Aorta (tissue), 5 donors: ENCODE results near the gene STK39. TPM values are rescaled to one million over a fixed set of nuclear protein-coding genes. Genes with fewer than 3 reads are reported as not detected.

Experiments used
- ATAC-seq: fragments of 200-7000 bp; cut with Tn5 transposase; one replicate; pipeline ENCODE4 v1.9.1; 2022; ENCODE audit warnings: moderate library complexity; ENCODE audit not compliant: low FRiP score
- DNase-seq, 2 donors: peaks; one replicate each; pipeline ENCODE4 v3.0.0-alpha.2; 2020
- H3K27ac ChIP-seq, 2 donors: one replicate each; pipeline ENCODE4 v1.5.1; 2013; ENCODE audit warnings: low read length in 2 of 2, mild to moderate bottlenecking in 2 of 2, moderate library complexity in 2 of 2, control low read depth in 1 of 2, inconsistent platforms in 1 of 2, low read depth in 1 of 2
- H3K27me3 ChIP-seq, 2 donors: one replicate each; pipeline ENCODE4 v1.6.1; 2013; ENCODE audit warnings: control low read depth in 1 of 2, low read length in 1 of 2, mild to moderate bottlenecking in 1 of 2, moderate library complexity in 1 of 2; ENCODE audit not compliant: insufficient read depth in 2 of 2, control insufficient read depth in 1 of 2
- H3K36me3 ChIP-seq, 2 donors: one replicate each; pipeline ENCODE4 v1.6.1; 2013; ENCODE audit warnings: control low read depth in 1 of 2, low read length in 1 of 2, mild to moderate bottlenecking in 1 of 2; ENCODE audit not compliant: insufficient read depth in 2 of 2, control insufficient read depth in 1 of 2
- H3K4me1 ChIP-seq, 2 donors: one replicate each; pipeline ENCODE4 v1.6.1; 2013; ENCODE audit warnings: low read length in 2 of 2, control low read depth in 1 of 2, mild to moderate bottlenecking in 1 of 2, moderate library complexity in 1 of 2; ENCODE audit not compliant: insufficient read depth in 2 of 2, control insufficient read depth in 1 of 2
- H3K4me3 ChIP-seq, 2 donors: one replicate each; pipeline ENCODE4 v1.5.1; 2013; ENCODE audit warnings: low read length in 2 of 2, control low read depth in 1 of 2, mild to moderate bottlenecking in 1 of 2
- H3K9me3 ChIP-seq: one replicate; pipeline ENCODE4 v1.6.1; 2013; ENCODE audit warnings: mild to moderate bottlenecking, low read length; ENCODE audit not compliant: control insufficient read depth
- WGBS, 2 donors: extraction: QIAGEN DNeasy Blood & Tissue Kit; methylation state at CpG; one replicate each; pipeline ENCODE4 v1.1.7; 2013; 5-methylcytosine and 5-hydroxymethylcytosine counted together
- intact Hi-C, 2 donors: fragments of 100-400 bp; cut with DNase I; formaldehyde crosslinking; loops; one replicate each; pipeline versions ENCODE4 v1.14.2 to v1.15.0; 2022
- polyA plus RNA-seq, 2 donors: library from polyadenylated mRNA; stranded (reverse); fragments of 200-250 nt; gene quantifications; one replicate each; pipeline ENCODE4 v1.2.3, GENCODE V29; 2013
- total RNA-seq, 2 donors: library from RNA; stranded (reverse); fragmentation: NEBNext Ultra II Directional; extraction: Animal tissue kit (Norgen Biotek cat#: 25700); gene quantifications; one replicate each; pipeline ENCODE4 v1.2.1, GENCODE V29; 2021
- donor health status: healthy with polysubstance abuse.
- donor health status: Bipolar disorder and iron deficiency.
- donor health status: DM: no; HTN: no; CAD: no.
- donor health status: DM: no; HTN: no; CAD: no.
- donor health status: DM: yes; HTN: yes; CAD: no.

The STK39 gene
- total and polyA plus RNA-seq, 4 donors, result 7.1 to 17.7 (median 14.4) TPM

DNA sequence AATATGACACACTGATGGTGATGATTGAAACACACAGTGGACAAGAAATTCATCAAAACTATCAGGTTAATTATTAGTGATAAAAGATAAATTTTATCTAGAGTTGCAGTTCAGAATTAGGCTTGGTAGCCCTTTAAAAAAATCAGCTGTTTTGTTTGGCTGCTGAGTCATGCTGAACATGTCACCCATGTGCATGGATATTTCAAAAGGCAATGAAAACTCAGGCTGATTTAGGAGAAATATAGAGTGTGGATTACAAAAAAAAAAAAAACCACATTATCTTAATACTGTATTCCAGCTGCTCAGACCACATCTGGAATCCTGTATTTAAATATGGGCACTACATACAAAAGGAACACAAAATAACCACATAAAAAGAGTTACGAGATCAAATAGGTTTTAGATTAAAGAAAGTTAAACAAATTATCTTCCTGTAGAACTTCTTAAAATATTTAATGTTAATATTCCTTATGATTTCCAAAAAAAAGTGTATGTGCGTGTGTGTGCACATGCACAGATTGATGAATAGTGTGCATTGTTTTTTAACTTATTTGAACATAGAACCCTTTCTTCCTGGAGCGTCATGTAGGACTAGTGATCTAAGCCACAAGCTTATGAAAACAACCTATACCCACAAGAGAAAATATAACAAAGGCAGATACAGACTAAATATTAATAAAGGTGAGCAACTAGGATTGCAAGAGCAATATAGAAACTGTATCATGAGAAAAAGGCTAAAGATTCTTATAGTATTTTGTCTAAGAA is 186.2 kb downstream of the STK39 start:
- ATAC-seq (no peak), DNase-seq (no peak)
- WGBS, 2 donors, result 96 to 97% methylated on average over 3 of the region's 3 CpGs
- Histone ChIP-seq H3K36me3 (peaks cover 0 to 4% of the 10 kb centered on the region in 2 donors), H3K27me3 (no peaks in the 10 kb centered on the region), H3K4me1 (no peaks in the 10 kb centered on the region), H3K27ac (no peak overlapping the region), H3K4me3 (no peak overlapping the region), H3K9me3 (no peaks in the 10 kb centered on the region)
- intact Hi-C loops, result no loop called here

- ATAC-seq (no peak), DNase-seq (no peak)
- H3K4me1 ChIP-seq, result no peaks in the 10 kb centered on the region
- no peak overlapping the region for H3K27ac ChIP-seq
- H3K36me3 ChIP-seq, result peaks cover 0 to 4% of the 10 kb centered on the region in 2 donors
- H3K27me3 ChIP-seq, result no peaks in the 10 kb centered on the region
- intact Hi-C loops, result no loop called here
- 96 to 100% methylated on average over 2 of the region's 2 CpGs for whole genome bisulfite sequencing, 2 donors
- no peak overlapping the region for H3K4me3 ChIP-seq
- H3K9me3 ChIP-seq, result no peaks in the 10 kb centered on the region
Observed at GRCh38 chr2:168059758-168060157, 187.6 kb downstream of the STK39 start.

- ATAC-seq, result no peak
- Histone ChIP-seq H3K9me3 (no peaks in the 10 kb centered on the region), H3K36me3 (peaks cover 0 to 4% of the 10 kb centered on the region in 2 donors), H3K4me1 (no peaks in the 10 kb centered on the region), H3K4me3 (no peak overlapping the region), H3K27ac (no peak overlapping the region), H3K27me3 (no peaks in the 10 kb centered on the region)
- intact Hi-C loops, result no loop called here
- WGBS, 2 donors, result 96 to 97% methylated on average over 3 of the region's 3 CpGs
- DNase-seq, result no peak
Observed at GRCh38 chr2:168058675-168059074, 188.7 kb downstream of the STK39 start.

DNA sequence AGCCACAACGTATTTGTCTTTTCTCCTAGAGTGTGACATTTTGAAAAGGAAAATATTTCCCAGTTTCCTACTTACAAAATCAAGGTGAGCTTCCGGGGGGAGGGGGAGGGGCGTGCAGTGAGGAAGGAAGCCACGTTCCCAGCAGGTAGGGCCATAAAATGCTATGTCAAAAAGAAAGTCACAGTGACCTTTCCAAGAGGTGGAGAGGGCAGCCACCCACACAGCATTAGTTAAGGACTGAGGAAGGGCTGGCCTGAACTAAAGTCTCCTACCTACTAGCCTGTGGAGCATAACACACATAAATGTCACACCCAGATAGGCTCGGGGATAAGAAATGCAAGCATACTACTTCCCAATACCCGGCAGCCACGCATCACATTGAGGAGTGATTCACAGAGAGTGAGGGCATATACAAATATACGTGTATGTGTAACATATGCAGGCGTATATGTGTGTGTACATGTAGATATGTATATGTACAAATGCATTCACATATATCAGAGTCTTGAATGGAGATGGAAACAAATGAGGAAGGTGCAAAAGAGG is 191.1 kb downstream of the STK39 start:
- Histone ChIP-seq H3K27me3 (no peaks in the 10 kb centered on the region), H3K27ac (no peak overlapping the region), H3K9me3 (no peaks in the 10 kb centered on the region), H3K4me1 (no peaks in the 10 kb centered on the region), H3K36me3 (peaks cover 0 to 4% of the 10 kb centered on the region in 2 donors), H3K4me3 (no peak overlapping the region)
- intact Hi-C loops, result no loop called here
- ATAC-seq, result no peak
- no peak for DNase-seq
- WGBS, 2 donors, result 91% methylated on average over 9 of the region's 9 CpGs

DNA sequence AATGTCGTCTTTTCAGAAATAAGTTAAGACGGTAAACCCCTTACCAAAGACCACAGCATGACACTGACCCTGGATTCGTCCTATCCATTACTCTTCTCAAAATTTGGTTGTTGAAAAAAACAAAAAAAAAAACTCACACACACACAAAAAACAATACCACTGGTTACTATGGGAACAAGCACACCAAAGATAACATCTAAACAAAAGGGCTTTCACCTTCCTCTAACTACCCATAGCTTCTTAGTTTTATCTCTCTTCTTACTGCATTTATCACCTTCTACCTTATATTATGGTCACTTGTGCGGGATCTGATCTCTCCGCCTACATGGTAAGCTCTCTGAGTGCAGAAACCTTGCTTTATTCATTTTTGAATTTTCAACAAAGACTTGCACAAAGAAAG is 192.7 kb downstream of the STK39 start:
- ATAC-seq, result no peak
- Histone ChIP-seq H3K4me3 (no peak overlapping the region), H3K36me3 (no peaks in the 10 kb centered on the region), H3K4me1 (no peaks in the 10 kb centered on the region), H3K9me3 (no peaks in the 10 kb centered on the region), H3K27ac (no peak overlapping the region), H3K27me3 (no peaks in the 10 kb centered on the region)
- no peak for DNase-seq
- WGBS, 2 donors, result 79 to 81% methylated on average over 5 of the region's 5 CpGs
- intact Hi-C loops, result no loop called here

GRCh38 chr2:168053676-168054075 is 193.7 kb downstream of the STK39 start:
- no peak for ATAC-seq
- DNase-seq, result no peak
- no peak overlapping the region for H3K27ac ChIP-seq
- H3K4me3 ChIP-seq, result no peak overlapping the region
- no peaks in the 10 kb centered on the region for H3K36me3 ChIP-seq
- no peaks in the 10 kb centered on the region for H3K27me3 ChIP-seq
- H3K9me3 ChIP-seq, result no peaks in the 10 kb centered on the region
- 33 to 35% methylated on average over 3 of the region's 3 CpGs for WGBS, 2 donors
- H3K4me1 ChIP-seq, result no peaks in the 10 kb centered on the region
- intact Hi-C loops, result no loop called here

GRCh38 chr2:168052773-168053172 is 194.6 kb downstream of the STK39 start:
- H3K4me1 ChIP-seq, result no peaks in the 10 kb centered on the region
- no peak for ATAC-seq
- H3K9me3 ChIP-seq, result no peaks in the 10 kb centered on the region
- no peaks in the 10 kb centered on the region for H3K36me3 ChIP-seq
- intact Hi-C loops, result no loop called here
- WGBS, 2 donors, result 93 to 94% methylated on average over 4 of the region's 4 CpGs
- no peak for DNase-seq
- no peak overlapping the region for H3K4me3 ChIP-seq
- no peak overlapping the region for H3K27ac ChIP-seq
- H3K27me3 ChIP-seq, result no peaks in the 10 kb centered on the region

GRCh38 chr2:168050377-168050776 is 197.0 kb downstream of the STK39 start:
- Histone ChIP-seq H3K4me3 (no peak overlapping the region), H3K9me3 (no peaks in the 10 kb centered on the region), H3K4me1 (no peaks in the 10 kb centered on the region), H3K36me3 (no peaks in the 10 kb centered on the region), H3K27ac (no peak overlapping the region), H3K27me3 (no peaks in the 10 kb centered on the region)
- intact Hi-C loops, result no loop called here
- no peak for ATAC-seq
- 75 to 87% methylated on average over 2 of the region's 2 CpGs for WGBS, 2 donors
- DNase-seq, result no peak

DNA sequence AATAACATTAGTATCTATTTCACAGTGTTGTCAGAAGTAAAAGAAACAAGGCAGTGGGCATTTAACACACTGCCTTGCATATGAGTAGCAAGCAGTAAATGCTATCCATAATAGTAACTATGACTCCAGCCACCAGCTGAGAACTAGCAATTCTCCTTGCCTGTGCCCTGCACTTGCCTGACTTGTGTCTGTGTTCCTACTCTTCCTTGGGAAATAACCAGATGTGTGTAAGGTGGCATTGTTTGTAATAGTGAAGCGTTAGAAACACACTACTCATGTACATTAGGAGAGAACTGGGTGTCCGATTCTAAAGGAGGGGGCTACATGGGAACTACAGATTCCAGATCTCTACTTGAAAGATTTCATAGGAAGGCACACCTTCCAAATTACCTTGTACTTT is 197.8 kb downstream of the STK39 start:
- Histone ChIP-seq H3K36me3 (no peaks in the 10 kb centered on the region), H3K4me1 (no peaks in the 10 kb centered on the region), H3K27ac (no peak overlapping the region), H3K27me3 (no peaks in the 10 kb centered on the region), H3K9me3 (no peaks in the 10 kb centered on the region), H3K4me3 (no peak overlapping the region)
- WGBS, 2 donors, result 93 to 95% methylated on average over 2 of the region's 2 CpGs
- intact Hi-C loops, result no loop called here
- ATAC-seq (no peak), DNase-seq (no peak)
